PC-3 (cell line): ENCODE data around the gene NPAS2. TPM values are rescaled to one million over a fixed set of nuclear protein-coding genes. Genes with fewer than 3 reads are reported as not detected.

Source experiments
- ATAC-seq: fragments of 200-7000 bp; cut with Tn5 transposase; 2 replicates; pipeline ENCODE4 v1.9.1; 2020; ENCODE audit warnings: mild to moderate bottlenecking, moderate library complexity
- BruUV-seq: library from RNA; stranded (reverse); fragments of 400-500 nt; replicated peaks from 2 replicates; lab custom pipeline; 2021; lab: Mats Ljungman, UMichigan
- CTCF ChIA-PET: fragments of 300-600 bp; sonication (Branson Sonifier 250); formaldehyde crosslinking; loops from one replicate; lab custom pipeline; 2022; ENCODE audit warnings: antibody characterized with exemption; lab: Charles Lee
- POLR2A ChIA-PET: fragments of 300-600 bp; sonication (Branson Sonifier 250); formaldehyde crosslinking; loops from one replicate; lab custom pipeline; 2022; ENCODE audit warnings: antibody characterized with exemption; ENCODE audit not compliant: unreplicated experiment; lab: Charles Lee
- DNase-seq: peaks from one replicate; pipeline ENCODE4 v3.0.0-alpha.2; 2015
- H2AFZ ChIP-seq: fragments of 300-600 bp; sonication (generic); 2 replicates; pipeline ENCODE4 v1.6.0; 2016; ENCODE audit warnings: antibody characterized with exemption, low read length
- H3F3A ChIP-seq: fragments of 300-600 bp; sonication (generic); one replicate; pipeline ENCODE4 v1.6.0; 2017; ENCODE audit warnings: antibody characterized with exemption, low read length, control low read depth, mild to moderate bottlenecking; ENCODE audit not compliant: unreplicated experiment
- H3K27ac ChIP-seq: fragments of 300-600 bp; sonication (generic); 2 replicates; pipeline ENCODE4 v1.5.1; 2016; ENCODE audit warnings: mild to moderate bottlenecking, low read length
- H3K27me3 ChIP-seq: fragments of 300-600 bp; sonication (generic); 2 replicates; pipeline ENCODE4 v1.6.1; 2016; ENCODE audit warnings: low read length, mixed read lengths
- H3K36me3 ChIP-seq: fragments of 300-600 bp; sonication (generic); 2 replicates; pipeline ENCODE4 v1.6.1; 2016; ENCODE audit warnings: low read depth, mixed run types, low read length, mixed read lengths
- H3K4me1 ChIP-seq: fragments of 300-600 bp; sonication (generic); 2 replicates; pipeline ENCODE4 v1.5.1; 2016; ENCODE audit warnings: low read length; ENCODE audit not compliant: insufficient read depth
- H3K4me2 ChIP-seq: fragments of 300-600 bp; sonication (generic); 2 replicates; pipeline ENCODE4 v1.6.0; 2016; ENCODE audit warnings: low read length
- H3K4me3 ChIP-seq: fragments of 300-600 bp; sonication (generic); 2 replicates; pipeline ENCODE4 v1.5.1; 2016; ENCODE audit warnings: mild to moderate bottlenecking, low read length, mixed read lengths
- H3K79me2 ChIP-seq: fragments of 300-600 bp; sonication (generic); 2 replicates; pipeline ENCODE4 v1.6.1; 2017; ENCODE audit warnings: low read length, mixed read lengths
- H3K9ac ChIP-seq: fragments of 300-600 bp; sonication (generic); 2 replicates; pipeline ENCODE4 v1.6.0; 2016; ENCODE audit warnings: mild to moderate bottlenecking, low read length
- H3K9me2 ChIP-seq: fragments of 300-600 bp; sonication (generic); replicated peaks from 2 replicates; pipeline ENCODE4 v1.6.1; 2016; ENCODE audit warnings: mixed run types, low read length, mixed read lengths
- H3K9me3 ChIP-seq: fragments of 300-600 bp; sonication (generic); 2 replicates; pipeline ENCODE4 v1.6.1; 2016; ENCODE audit warnings: low read length, mixed read lengths
- H4K20me1 ChIP-seq: fragments of 300-600 bp; sonication (generic); 2 replicates; pipeline ENCODE4 v1.6.1; 2016; ENCODE audit warnings: low read length, mixed read lengths
- CTCF ChIP-seq: fragments of 300-600 bp; sonication (generic); conservative IDR thresholded peaks from 2 replicates; pipeline ENCODE4 v1.5.1; 2017; ENCODE audit warnings: antibody characterized with exemption, low read depth, mild to moderate bottlenecking, low read length
- EZH2 ChIP-seq: fragments of 300-600 bp; sonication (generic); IDR thresholded peaks from one replicate; pipeline ENCODE4 v1.6.1; 2017; ENCODE audit warnings: antibody characterized with exemption, mild to moderate bottlenecking, low read length; ENCODE audit not compliant: unreplicated experiment
- EZH2phosphoT487 ChIP-seq: fragments of 300-600 bp; sonication (generic); IDR thresholded peaks from 2 replicates; pipeline ENCODE4 v1.6.1; 2018; ENCODE audit warnings: mild to moderate bottlenecking, antibody characterized with exemption, low read length, borderline replicate concordance
- intact Hi-C: fragments of 100-400 bp; cut with micrococcal nuclease; formaldehyde crosslinking; loops from 2 replicates; pipeline ENCODE4 v1.9.0; 2023
- total RNA-seq: library from RNA; depleted of rRNA; stranded (reverse); fragments of >200 nt; gene quantifications from 2 replicates; pipeline ENCODE4 v1.2.3, GENCODE V29; 2014

NPAS2 gene
- total RNA-seq, 1 experiment from 2014 or later: 55.4 TPM

- H3K4me1 ChIP-seq: peaks cover 61% of the 10 kb centered on the region
- H3K4me2 ChIP-seq: no peak overlapping the region
- ATAC-seq: peak; percentile 4; the same call in 1 of the 2 replicates
- DNase-seq: peak; percentile 20
- peak overlapping the region; percentile 82 for H3K9ac ChIP-seq
- peaks cover 11% of the 10 kb centered on the region for H3K36me3 ChIP-seq
- peaks cover 74% of the 10 kb centered on the region for H3K79me2 ChIP-seq
- peaks cover 10% of the 10 kb centered on the region for H3F3A ChIP-seq
- CTCF ChIA-PET: no interaction called here
- no peaks in the 10 kb centered on the region for H3K27me3 ChIP-seq
- no peak for TF ChIP-seq EZH2
- POLR2A ChIA-PET: no interaction called here
- intact Hi-C loops: no loop called here
- H2AFZ ChIP-seq: no peak overlapping the region
- H3K9me3 ChIP-seq: no peaks in the 10 kb centered on the region
- no peaks in the 10 kb centered on the region for H4K20me1 ChIP-seq
- H3K9me2 ChIP-seq: no peaks in the 10 kb centered on the region
- no peak overlapping the region for H3K4me3 ChIP-seq
- BruUV-seq: no TSS peak
- peak overlapping the region; percentile 95 for H3K27ac ChIP-seq
These were observed 75.5 kb downstream of the NPAS2 start for GRCh38 chr2:100895402-100895801.

GRCh38 chr2:100895934-100896685, 76.2 kb downstream of the NPAS2 start:
- DNase-seq: no peak

GRCh38 chr2:100898035-100898665, 78.2 kb downstream of the NPAS2 start:
- Histone ChIP-seq H3K4me3 (no peak overlapping the region), H3K9me3 (no peaks in the 10 kb centered on the region), H3F3A (peaks cover 7% of the 10 kb centered on the region), H3K27me3 (no peaks in the 10 kb centered on the region), H3K27ac (peak overlapping the region; percentile 8; the same call in 1 of the 2 replicates), H3K4me2 (no peak overlapping the region), H4K20me1 (no peaks in the 10 kb centered on the region), H2AFZ (no peak overlapping the region), H3K79me2 (peaks cover 77% of the 10 kb centered on the region), H3K9me2 (no peaks in the 10 kb centered on the region), H3K9ac (no peak overlapping the region), H3K36me3 (peaks cover 13% of the 10 kb centered on the region; the same call in 1 of the 2 replicates), H3K4me1 (peaks cover 67% of the 10 kb centered on the region)
- TF ChIP-seq EZH2phosphoT487 (no peak), CTCF (no peak)
- no TSS peak for BruUV-seq
- CTCF ChIA-PET: no interaction called here
- ATAC-seq (no peak), DNase-seq (no peak)
- POLR2A ChIA-PET: no interaction called here
- intact Hi-C loops: no loop called here

More at GRCh38 chr2:100895934-100896685, 76.2 kb downstream of the NPAS2 start:
- Histone ChIP-seq H3K4me3 (no peak overlapping the region), H3K4me2 (no peak overlapping the region), H3K79me2 (peaks cover 77% of the 10 kb centered on the region), H3K9me3 (no peaks in the 10 kb centered on the region), H3K4me1 (peaks cover 68% of the 10 kb centered on the region), H3K27me3 (no peaks in the 10 kb centered on the region), H3F3A (peaks cover 10% of the 10 kb centered on the region), H2AFZ (no peak overlapping the region), H3K9ac (peak overlapping the region; percentile 82), H4K20me1 (no peaks in the 10 kb centered on the region), H3K36me3 (peaks cover 11% of the 10 kb centered on the region), H3K9me2 (no peaks in the 10 kb centered on the region), H3K27ac (peak overlapping the region; percentile 95)
- ChIA-PET CTCF (no interaction called here), POLR2A (no interaction called here)
- intact Hi-C loops: no loop called here
- ATAC-seq: no peak
- TF ChIP-seq EZH2 (no peak), CTCF (no peak)
- no TSS peak for BruUV-seq
